CD14-positive monocyte (primary cell): ENCODE results near the gene MIOX. TPM values are rescaled to one million over a fixed set of nuclear protein-coding genes. Genes with fewer than 3 reads are reported as not detected.

Experiments used
- DNase-seq, 3 donors: peaks; one replicate each; pipeline ENCODE4 v3.0.0-alpha.2; 2011 to 2022
- H2AFZ ChIP-seq: 2 replicates; pipeline ENCODE4 v1.6.0; 2012; ENCODE audit warnings: mild to moderate bottlenecking, low read depth, low read length, inconsistent platforms; ENCODE audit not compliant: insufficient read depth, poor library complexity, severe bottlenecking
- H3K27ac ChIP-seq, 2 donors: 1 replicate in 1 of 2; 2 replicates in 1 of 2; pipeline ENCODE4 v1.5.1; 2012 to 2013; ENCODE audit warnings: low read length in 2 of 2, control low read depth in 1 of 2, inconsistent platforms in 1 of 2, low read depth in 1 of 2, mild to moderate bottlenecking in 1 of 2
- H3K27me3 ChIP-seq, 2 donors: one replicate each; pipeline versions ENCODE4 v1.6.0 to v1.6.1; 2011 to 2013; ENCODE audit warnings: low read length in 2 of 2; ENCODE audit not compliant: control insufficient read depth in 2 of 2, insufficient read depth in 2 of 2
- H3K36me3 ChIP-seq, 2 donors: replicated peaks in 1 of 2; 1 replicate in 1 of 2; 2 replicates in 1 of 2; pipeline versions ENCODE4 v1.5.1 to v1.6.1; 2012 to 2013; ENCODE audit warnings: low read length in 2 of 2, control low read depth in 1 of 2, inconsistent platforms in 1 of 2, mild to moderate bottlenecking in 1 of 2; ENCODE audit not compliant: insufficient read depth in 2 of 2, control insufficient read depth in 1 of 2
- H3K4me1 ChIP-seq, 2 donors: 1 replicate in 1 of 2; 2 replicates in 1 of 2; pipeline versions ENCODE4 v1.5.1 to v1.6.1; 2012 to 2013; ENCODE audit warnings: low read length in 2 of 2, control low read depth in 1 of 2, inconsistent platforms in 1 of 2, mild to moderate bottlenecking in 1 of 2, moderate library complexity in 1 of 2; ENCODE audit not compliant: insufficient read depth in 2 of 2, control insufficient read depth in 1 of 2
- H3K4me2 ChIP-seq: replicated peaks from 2 replicates; pipeline ENCODE3; 2012; ENCODE audit warnings: low read length, moderate library complexity, mild to moderate bottlenecking; ENCODE audit not compliant: poor library complexity, severe bottlenecking; ENCODE audit errors: extremely low read depth
- H3K4me3 ChIP-seq, 3 experiments: fragments of 200-600 bp in 1 of 3; sonication (generic) in 1 of 3; replicated peaks in 1 of 3; 1 replicate in 2 of 3; 2 replicates in 1 of 3; pipeline ENCODE4 v1.5.1; 2011 to 2013; ENCODE audit warnings: low read length in 3 of 3, mild to moderate bottlenecking in 3 of 3, control low read depth in 2 of 3, low read depth in 2 of 3, inconsistent platforms in 1 of 3, moderate library complexity in 1 of 3
- H3K79me2 ChIP-seq: 2 replicates; pipeline ENCODE4 v1.6.0; 2012; ENCODE audit warnings: mild to moderate bottlenecking, control low read depth, inconsistent platforms, low read length, moderate library complexity; ENCODE audit not compliant: insufficient read depth
- H3K9ac ChIP-seq: 2 replicates; pipeline ENCODE4 v1.6.0; 2017; ENCODE audit warnings: low read length, mild to moderate bottlenecking; ENCODE audit not compliant: insufficient read depth, poor library complexity, severe bottlenecking
- H3K9me3 ChIP-seq, 2 donors: replicated peaks in 1 of 2; 1 replicate in 1 of 2; 2 replicates in 1 of 2; pipeline versions ENCODE4 v1.5.1 to v1.6.1; 2012 to 2013; ENCODE audit warnings: low read length in 2 of 2, control low read depth in 1 of 2; ENCODE audit not compliant: control insufficient read depth in 1 of 2, insufficient read depth in 1 of 2
- H4K20me1 ChIP-seq: 2 replicates; pipeline ENCODE4 v1.6.0; 2012; ENCODE audit warnings: mild to moderate bottlenecking, low read length, control low read depth, moderate library complexity; ENCODE audit not compliant: insufficient read depth
- H3K27ac Mint-ChIP-seq, 7 donors: one replicate each; pipeline ENCODE4 v1.8.0; 2020; ENCODE audit warnings: mild to moderate bottlenecking in 7 of 7, mixed read lengths in 7 of 7, moderate library complexity in 6 of 7, inconsistent platforms in 2 of 7
- H3K27me3 Mint-ChIP-seq, 3 donors: one replicate each; pipeline ENCODE4 v1.8.0; 2021 to 2022; ENCODE audit warnings: low read depth in 3 of 3, mild to moderate bottlenecking in 3 of 3, mixed read lengths in 3 of 3, moderate library complexity in 3 of 3, inconsistent platforms in 1 of 3
- H3K36me3 Mint-ChIP-seq, 2 donors: one replicate each; pipeline ENCODE4 v1.8.0; 2020; ENCODE audit warnings: mixed read lengths in 2 of 2, inconsistent platforms in 1 of 2, mild to moderate bottlenecking in 1 of 2
- H3K4me1 Mint-ChIP-seq: one replicate; pipeline ENCODE4 v1.8.0; 2020; ENCODE audit warnings: mild to moderate bottlenecking, mixed read lengths
- H3K4me3 Mint-ChIP-seq, 2 donors: one replicate each; pipeline ENCODE4 v1.8.0; 2020; ENCODE audit warnings: mild to moderate bottlenecking in 2 of 2, mixed read lengths in 2 of 2, moderate library complexity in 1 of 2
- H3K9me3 Mint-ChIP-seq, 7 donors: one replicate each; pipeline ENCODE4 v1.8.0; 2020 to 2022; ENCODE audit warnings: mixed read lengths in 7 of 7, mild to moderate bottlenecking in 6 of 7, moderate library complexity in 6 of 7, inconsistent platforms in 2 of 7
- WGBS: methylation state at CpG from one replicate; pipeline ENCODE4 v1.1.5; 2013; ENCODE audit warnings: missing lambda C conversion rate; ENCODE audit not compliant: insufficient coverage; 5-methylcytosine and 5-hydroxymethylcytosine counted together
- intact Hi-C, 2 donors: fragments of 100-400 bp; cut with micrococcal nuclease; formaldehyde crosslinking; loops; one replicate each; pipeline versions ENCODE4 v1.15.0 to v1.15.1; 2023
- polyA plus RNA-seq, 3 donors: library from polyadenylated mRNA; depleted of rRNA in 1 of 3; unstranded in 2 of 3; stranded (reverse) in 1 of 3; fragments of 300-500 nt in 2 of 3; fragments of >200 nt in 1 of 3; fragmentation: Illumina TruSeq in 2 of 3; gene quantifications; 1 replicate in 2 of 3; 2 replicates in 1 of 3; pipeline ENCODE4 v1.2.3, GENCODE V29; 2012 to 2021
- TF ChIP-seq, protein P1 (sequence below): fragments of 200-600 bp; IDR thresholded peaks from one replicate; pipeline ENCODE4 v1.8.0; 2022; ENCODE audit warnings: antibody characterized with exemption, mild to moderate bottlenecking

The MIOX gene
- polyA plus RNA-seq, 3 donors, result not detected

DNA sequence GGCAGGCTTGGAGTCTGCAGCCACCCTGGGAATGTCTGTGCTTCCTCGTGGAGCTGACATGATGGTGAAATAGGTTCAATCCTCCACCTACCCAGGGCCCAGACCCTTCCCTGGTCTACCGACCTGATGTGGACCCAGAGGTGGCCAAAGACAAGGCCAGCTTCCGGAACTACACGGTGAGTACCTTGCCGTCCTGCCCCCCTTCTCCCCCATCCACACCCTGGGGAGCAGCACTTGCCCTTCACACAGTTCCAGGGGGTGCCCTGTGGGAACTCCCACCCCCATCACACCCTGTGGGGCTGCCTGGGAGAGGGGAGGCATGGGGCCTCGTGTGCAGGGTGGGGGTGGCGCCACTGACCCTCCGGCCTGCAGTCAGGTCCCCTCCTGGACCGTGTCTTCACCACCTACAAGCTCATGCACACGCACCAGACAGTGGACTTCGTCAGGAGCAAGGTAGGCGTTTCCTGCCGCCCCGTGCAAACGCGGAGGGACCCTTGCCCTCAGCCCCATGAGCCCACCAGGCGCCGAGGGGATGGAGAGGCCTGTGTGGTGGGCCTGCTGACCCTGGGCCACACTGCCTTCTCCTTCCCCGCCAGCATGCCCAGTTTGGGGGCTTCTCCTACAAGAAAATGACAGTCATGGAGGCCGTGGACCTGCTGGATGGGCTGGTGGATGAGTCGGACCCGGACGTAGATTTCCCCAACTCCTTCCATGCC lies 789 bp downstream of the MIOX start:
- H3K4me1 ChIP-seq, result peaks cover 0 to 9% of the 10 kb centered on the region in 2 donors
- H3K27ac ChIP-seq, result no peak overlapping the region
- TF ChIP-seq, protein P1, sequence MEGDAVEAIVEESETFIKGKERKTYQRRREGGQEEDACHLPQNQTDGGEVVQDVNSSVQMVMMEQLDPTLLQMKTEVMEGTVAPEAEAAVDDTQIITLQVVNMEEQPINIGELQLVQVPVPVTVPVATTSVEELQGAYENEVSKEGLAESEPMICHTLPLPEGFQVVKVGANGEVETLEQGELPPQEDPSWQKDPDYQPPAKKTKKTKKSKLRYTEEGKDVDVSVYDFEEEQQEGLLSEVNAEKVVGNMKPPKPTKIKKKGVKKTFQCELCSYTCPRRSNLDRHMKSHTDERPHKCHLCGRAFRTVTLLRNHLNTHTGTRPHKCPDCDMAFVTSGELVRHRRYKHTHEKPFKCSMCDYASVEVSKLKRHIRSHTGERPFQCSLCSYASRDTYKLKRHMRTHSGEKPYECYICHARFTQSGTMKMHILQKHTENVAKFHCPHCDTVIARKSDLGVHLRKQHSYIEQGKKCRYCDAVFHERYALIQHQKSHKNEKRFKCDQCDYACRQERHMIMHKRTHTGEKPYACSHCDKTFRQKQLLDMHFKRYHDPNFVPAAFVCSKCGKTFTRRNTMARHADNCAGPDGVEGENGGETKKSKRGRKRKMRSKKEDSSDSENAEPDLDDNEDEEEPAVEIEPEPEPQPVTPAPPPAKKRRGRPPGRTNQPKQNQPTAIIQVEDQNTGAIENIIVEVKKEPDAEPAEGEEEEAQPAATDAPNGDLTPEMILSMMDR, result no peak
- WGBS, result 86% methylated on average over 8 of the region's 23 CpGs
- H3K36me3 Mint-ChIP-seq, result no peaks in the 10 kb centered on the region
- no peak overlapping the region for H3K27ac Mint-ChIP-seq
- H3K9ac ChIP-seq, result no peak overlapping the region
- H3K4me2 ChIP-seq, result no peak overlapping the region
- H3K9me3 ChIP-seq, result no peaks in the 10 kb centered on the region
- H3K4me3 Mint-ChIP-seq, result no peak overlapping the region
- no peak overlapping the region for H2AFZ ChIP-seq
- no peaks in the 10 kb centered on the region for H3K79me2 ChIP-seq
- H3K36me3 ChIP-seq, result no peaks in the 10 kb centered on the region
- H3K4me3 ChIP-seq, result no peak overlapping the region
- no peak for DNase-seq
- H3K4me1 Mint-ChIP-seq, result peaks cover 8% of the 10 kb centered on the region
- no peaks in the 10 kb centered on the region for H4K20me1 ChIP-seq
- peaks cover 0 to 12% of the 10 kb centered on the region in 2 donors for H3K27me3 ChIP-seq
- H3K27me3 Mint-ChIP-seq, result peaks cover 10 to 36% (median 17%) of the 10 kb centered on the region in 3 donors
- intact Hi-C loops, result no loop called here
- H3K9me3 Mint-ChIP-seq, result peaks cover 0 to 3% (median 0%) of the 10 kb centered on the region in 7 donors

DNA sequence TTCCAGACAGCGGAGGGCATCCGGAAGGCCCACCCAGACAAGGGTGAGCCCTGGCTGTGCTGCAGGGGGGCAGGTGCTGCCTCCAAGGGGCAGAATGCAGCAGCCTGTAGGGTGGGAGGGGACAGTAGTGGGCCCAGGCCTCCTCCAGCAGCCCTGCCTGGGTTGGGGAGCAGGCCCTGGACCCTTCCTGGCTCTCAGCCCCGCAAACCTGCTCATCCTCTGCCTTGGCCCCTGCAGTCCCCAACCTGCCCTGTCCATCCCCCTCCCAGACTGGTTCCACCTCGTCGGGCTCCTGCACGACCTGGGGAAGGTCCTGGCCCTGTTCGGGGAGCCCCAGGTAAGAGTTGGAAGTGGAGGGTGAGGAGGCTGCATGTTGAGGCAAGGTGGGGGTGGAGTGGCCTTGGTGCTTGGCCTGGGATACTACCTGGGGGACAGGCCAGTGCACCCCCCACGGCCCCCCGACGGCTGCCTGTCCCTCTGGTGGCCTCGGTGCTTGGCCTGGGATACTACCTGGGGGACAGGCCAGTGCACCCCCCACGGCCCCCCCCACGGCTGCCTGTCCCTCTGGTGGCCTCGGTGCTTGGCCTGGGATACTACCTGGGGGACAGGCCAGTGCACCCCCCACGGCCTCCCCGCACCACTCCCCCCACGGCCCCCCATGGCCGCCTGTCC lies 1.5 kb downstream of the MIOX start:
- no peak for DNase-seq
- Histone ChIP-seq H3K9me3 (no peaks in the 10 kb centered on the region), H2AFZ (no peak overlapping the region), H4K20me1 (no peaks in the 10 kb centered on the region), H3K36me3 (no peaks in the 10 kb centered on the region), H3K79me2 (no peaks in the 10 kb centered on the region), H3K27me3 (peaks cover 0 to 5% of the 10 kb centered on the region in 2 donors), H3K27ac (no peak overlapping the region), H3K4me2 (no peak overlapping the region), H3K4me3 (no peak overlapping the region), H3K4me1 (peaks cover 0 to 9% of the 10 kb centered on the region in 2 donors), H3K9ac (no peak overlapping the region)
- TF ChIP-seq, protein P1, result no peak
- no peaks in the 10 kb centered on the region for H3K36me3 Mint-ChIP-seq
- intact Hi-C loops, result no loop called here
- peaks cover 0 to under 1% (median 0%) of the 10 kb centered on the region in 7 donors for H3K9me3 Mint-ChIP-seq
- no peak overlapping the region for H3K4me3 Mint-ChIP-seq
- WGBS, result 84% methylated on average over 3 of the region's 18 CpGs
- peaks cover 8% of the 10 kb centered on the region for H3K4me1 Mint-ChIP-seq
- no peak overlapping the region for H3K27ac Mint-ChIP-seq
- peaks cover 8 to 29% (median 12%) of the 10 kb centered on the region in 3 donors for H3K27me3 Mint-ChIP-seq
